ENCODE measurements around the gene MCC. TPM values are rescaled to one million over a fixed set of nuclear protein-coding genes. Genes with fewer than 3 reads are reported as not detected.

The MCC gene
- total RNA-seq, 1 donor from 2014 or later: 3.5 TPM

Other genes with a start within 250 kb of the MCC start
- gene TSSK1B, start 53.5 kb downstream of the MCC start, total RNA-seq: not detected in 2 replicates
- 27.8 and 28.5 TPM in 2 replicates for gene YTHDC2, start 25.2 kb upstream of the MCC start, total RNA-seq